Measurements from ENCODE around the gene PRKX.
"Not testable (repeated sequence)": the region's sequence is repeated elsewhere in the genome, so short reads cannot be mapped to it uniquely, and the experiment has no call there.

Gene PRKX

GRCh38 chrX:3697220-3697684 is 16.2 kb downstream of the PRKX start:
- no peaks in the 10 kb centered on the region for H3K27me3 ChIP-seq (ENCODE audit: control insufficient read depth in 5 of 5, insufficient read depth in 4 of 5, low read length in 5 of 5)
- peaks cover 0 to 2% (median 0%) of the 10 kb centered on the region in 5 donors for H3K9me3 ChIP-seq (ENCODE audit: control insufficient read depth in 5 of 5, low read length in 5 of 5)
- H3K4me1 ChIP-seq (ENCODE audit: control insufficient read depth in 5 of 5, insufficient read depth in 5 of 5, low read length in 5 of 5), result peaks cover 0 to 15% (median 5%) of the 10 kb centered on the region in 5 donors
- no peak overlapping the region for H3K27ac ChIP-seq (ENCODE audit: low read depth, low read length)
- H3K36me3 ChIP-seq (ENCODE audit: control insufficient read depth in 5 of 5, insufficient read depth in 5 of 5, low read length in 5 of 5), result no peaks in the 10 kb centered on the region
- no peak overlapping the region for H3K4me3 ChIP-seq (ENCODE audit: low read depth in 1 of 5, low read length in 5 of 5)
- H3K9ac ChIP-seq (ENCODE audit: low read length in 5 of 5), result no peak overlapping the region

GRCh38 chrX:3695536-3695935 is 17.9 kb downstream of the PRKX start:
- Histone ChIP-seq H3K4me1 (ENCODE audit: control insufficient read depth in 5 of 5, insufficient read depth in 5 of 5, low read length in 5 of 5) (peaks cover 0 to 13% (median 5%) of the 10 kb centered on the region in 5 donors), H3K27ac (ENCODE audit: low read depth, low read length) (no peak overlapping the region), H3K9me3 (ENCODE audit: control insufficient read depth in 5 of 5, low read length in 5 of 5) (peaks cover 0 to 2% (median 0%) of the 10 kb centered on the region in 5 donors), H3K27me3 (ENCODE audit: control insufficient read depth in 5 of 5, insufficient read depth in 4 of 5, low read length in 5 of 5) (no peaks in the 10 kb centered on the region), H3K36me3 (ENCODE audit: control insufficient read depth in 5 of 5, insufficient read depth in 5 of 5, low read length in 5 of 5) (no peaks in the 10 kb centered on the region), H3K9ac (ENCODE audit: low read length in 5 of 5) (no peak overlapping the region), H3K4me3 (ENCODE audit: low read depth in 1 of 5, low read length in 5 of 5) (no peak overlapping the region)

GRCh38 chrX:3690140-3690539 is 23.3 kb downstream of the PRKX start:
- no peaks in the 10 kb centered on the region for H3K36me3 ChIP-seq (ENCODE audit: control insufficient read depth in 5 of 5, insufficient read depth in 5 of 5, low read length in 5 of 5)
- H3K27ac ChIP-seq (ENCODE audit: low read depth, low read length), result no peak overlapping the region
- no peak overlapping the region for H3K9ac ChIP-seq (ENCODE audit: low read length in 5 of 5)
- no peaks in the 10 kb centered on the region for H3K27me3 ChIP-seq (ENCODE audit: control insufficient read depth in 5 of 5, insufficient read depth in 4 of 5, low read length in 5 of 5)
- peaks cover 0 to 2% (median 0%) of the 10 kb centered on the region in 5 donors for H3K9me3 ChIP-seq (ENCODE audit: control insufficient read depth in 5 of 5, low read length in 5 of 5)
- H3K4me1 ChIP-seq (ENCODE audit: control insufficient read depth in 5 of 5, insufficient read depth in 5 of 5, low read length in 5 of 5), result peaks cover 0 to 8% (median 0%) of the 10 kb centered on the region in 5 donors
- H3K4me3 ChIP-seq (ENCODE audit: low read depth in 1 of 5, low read length in 5 of 5), result no peak overlapping the region

- H3K9ac ChIP-seq (ENCODE audit: low read length in 5 of 5); H3K4me3 ChIP-seq (ENCODE audit: low read depth in 1 of 5, low read length in 5 of 5); H3K9me3 ChIP-seq (ENCODE audit: control insufficient read depth in 5 of 5, low read length in 5 of 5); H3K4me1 ChIP-seq (ENCODE audit: control insufficient read depth in 5 of 5, insufficient read depth in 5 of 5, low read length in 5 of 5); H3K27me3 ChIP-seq (ENCODE audit: control insufficient read depth in 5 of 5, insufficient read depth in 4 of 5, low read length in 5 of 5); H3K36me3 ChIP-seq (ENCODE audit: control insufficient read depth in 5 of 5, insufficient read depth in 5 of 5, low read length in 5 of 5); H3K27ac ChIP-seq (ENCODE audit: low read depth, low read length): not testable (repeated sequence)
These were observed 30.2 kb downstream of the PRKX start for GRCh38 chrX:3683236-3683635.

GRCh38 chrX:3680459-3680858 is 33.0 kb downstream of the PRKX start:
- no peaks in the 10 kb centered on the region for H3K36me3 ChIP-seq (ENCODE audit: control insufficient read depth in 5 of 5, insufficient read depth in 5 of 5, low read length in 5 of 5)
- no peak overlapping the region for H3K9ac ChIP-seq (ENCODE audit: low read length in 5 of 5)
- no peaks in the 10 kb centered on the region for H3K9me3 ChIP-seq (ENCODE audit: control insufficient read depth in 5 of 5, low read length in 5 of 5)
- H3K27me3 ChIP-seq (ENCODE audit: control insufficient read depth in 5 of 5, insufficient read depth in 4 of 5, low read length in 5 of 5), result no peaks in the 10 kb centered on the region
- H3K4me1 ChIP-seq (ENCODE audit: control insufficient read depth in 5 of 5, insufficient read depth in 5 of 5, low read length in 5 of 5), result peaks cover 0 to 7% (median 4%) of the 10 kb centered on the region in 5 donors
- H3K27ac ChIP-seq (ENCODE audit: low read depth, low read length), result no peak overlapping the region
- no peak overlapping the region for H3K4me3 ChIP-seq (ENCODE audit: low read depth in 1 of 5, low read length in 5 of 5)

- no peak overlapping the region for H3K9ac ChIP-seq (ENCODE audit: low read length in 5 of 5)
- H3K9me3 ChIP-seq (ENCODE audit: control insufficient read depth in 5 of 5, low read length in 5 of 5), result no peaks in the 10 kb centered on the region
- H3K27me3 ChIP-seq (ENCODE audit: control insufficient read depth in 5 of 5, insufficient read depth in 4 of 5, low read length in 5 of 5), result no peaks in the 10 kb centered on the region
- H3K27ac ChIP-seq (ENCODE audit: low read depth, low read length), result no peak overlapping the region
- H3K4me3 ChIP-seq (ENCODE audit: low read depth in 1 of 5, low read length in 5 of 5), result no peak overlapping the region
- H3K36me3 ChIP-seq (ENCODE audit: control insufficient read depth in 5 of 5, insufficient read depth in 5 of 5, low read length in 5 of 5), result no peaks in the 10 kb centered on the region
- H3K4me1 ChIP-seq (ENCODE audit: control insufficient read depth in 5 of 5, insufficient read depth in 5 of 5, low read length in 5 of 5), result peaks cover 0 to 7% (median 4%) of the 10 kb centered on the region in 5 donors
These were observed 33.8 kb downstream of the PRKX start for GRCh38 chrX:3679669-3680068.

GRCh38 chrX:3678328-3678727 is 35.1 kb downstream of the PRKX start:
- H3K4me3 ChIP-seq (ENCODE audit: low read depth in 1 of 5, low read length in 5 of 5), result no peak overlapping the region
- no peaks in the 10 kb centered on the region for H3K27me3 ChIP-seq (ENCODE audit: control insufficient read depth in 5 of 5, insufficient read depth in 4 of 5, low read length in 5 of 5)
- peaks cover 0 to 8% (median 0%) of the 10 kb centered on the region in 5 donors for H3K9me3 ChIP-seq (ENCODE audit: control insufficient read depth in 5 of 5, low read length in 5 of 5)
- peaks cover 0 to 9% (median 7%) of the 10 kb centered on the region in 5 donors for H3K36me3 ChIP-seq (ENCODE audit: control insufficient read depth in 5 of 5, insufficient read depth in 5 of 5, low read length in 5 of 5)
- H3K4me1 ChIP-seq (ENCODE audit: control insufficient read depth in 5 of 5, insufficient read depth in 5 of 5, low read length in 5 of 5), result peaks cover 0 to 7% (median 4%) of the 10 kb centered on the region in 5 donors
- H3K9ac ChIP-seq (ENCODE audit: low read length in 5 of 5), result no peak overlapping the region
- H3K27ac ChIP-seq (ENCODE audit: low read depth, low read length), result no peak overlapping the region

GRCh38 chrX:3674881-3675280 is 38.6 kb downstream of the PRKX start:
- no peaks in the 10 kb centered on the region for H3K27me3 ChIP-seq (ENCODE audit: control insufficient read depth in 5 of 5, insufficient read depth in 4 of 5, low read length in 5 of 5)
- no peak overlapping the region for H3K9ac ChIP-seq (ENCODE audit: low read length in 5 of 5)
- H3K27ac ChIP-seq (ENCODE audit: low read depth, low read length), result no peak overlapping the region
- H3K4me1 ChIP-seq (ENCODE audit: control insufficient read depth in 5 of 5, insufficient read depth in 5 of 5, low read length in 5 of 5), result peaks cover 0 to 7% (median 4%) of the 10 kb centered on the region in 5 donors
- H3K4me3 ChIP-seq (ENCODE audit: low read depth in 1 of 5, low read length in 5 of 5), result no peak overlapping the region
- H3K36me3 ChIP-seq (ENCODE audit: control insufficient read depth in 5 of 5, insufficient read depth in 5 of 5, low read length in 5 of 5), result peaks cover 0 to 21% (median 16%) of the 10 kb centered on the region in 5 donors
- H3K9me3 ChIP-seq (ENCODE audit: control insufficient read depth in 5 of 5, low read length in 5 of 5), result peaks cover 0 to 10% (median 0%) of the 10 kb centered on the region in 5 donors

GRCh38 chrX:3669841-3670475 is 43.5 kb downstream of the PRKX start:
- peaks cover 0 to 10% (median 0%) of the 10 kb centered on the region in 5 donors for H3K9me3 ChIP-seq (ENCODE audit: control insufficient read depth in 5 of 5, low read length in 5 of 5)
- H3K27ac ChIP-seq (ENCODE audit: low read depth, low read length), result no peak overlapping the region
- H3K9ac ChIP-seq (ENCODE audit: low read length in 5 of 5), result no peak overlapping the region
- H3K36me3 ChIP-seq (ENCODE audit: control insufficient read depth in 5 of 5, insufficient read depth in 5 of 5, low read length in 5 of 5), result peaks cover 0 to 26% (median 18%) of the 10 kb centered on the region in 5 donors
- no peaks in the 10 kb centered on the region for H3K27me3 ChIP-seq (ENCODE audit: control insufficient read depth in 5 of 5, insufficient read depth in 4 of 5, low read length in 5 of 5)
- peaks cover 0 to 4% (median 0%) of the 10 kb centered on the region in 5 donors for H3K4me1 ChIP-seq (ENCODE audit: control insufficient read depth in 5 of 5, insufficient read depth in 5 of 5, low read length in 5 of 5)
- H3K4me3 ChIP-seq (ENCODE audit: low read depth in 1 of 5, low read length in 5 of 5), result no peak overlapping the region

GRCh38 chrX:3666975-3667374 is 46.5 kb downstream of the PRKX start:
- Histone ChIP-seq H3K36me3 (ENCODE audit: control insufficient read depth in 5 of 5, insufficient read depth in 5 of 5, low read length in 5 of 5) (peaks cover 0 to 9% (median 4%) of the 10 kb centered on the region in 5 donors), H3K9me3 (ENCODE audit: control insufficient read depth in 5 of 5, low read length in 5 of 5) (no peaks in the 10 kb centered on the region), H3K4me3 (ENCODE audit: low read depth in 1 of 5, low read length in 5 of 5) (no peak overlapping the region), H3K9ac (ENCODE audit: low read length in 5 of 5) (no peak overlapping the region), H3K4me1 (ENCODE audit: control insufficient read depth in 5 of 5, insufficient read depth in 5 of 5, low read length in 5 of 5) (peaks cover 0 to 8% (median 0%) of the 10 kb centered on the region in 5 donors), H3K27me3 (ENCODE audit: control insufficient read depth in 5 of 5, insufficient read depth in 4 of 5, low read length in 5 of 5) (no peaks in the 10 kb centered on the region), H3K27ac (ENCODE audit: low read depth, low read length) (no peak overlapping the region)
